Measurements from ENCODE around the gene WNT1. TPM values are rescaled to one million over a fixed set of nuclear protein-coding genes. Genes with fewer than 3 reads are reported as not detected.

The WNT1 gene
- total RNA-seq, 2 experiments from 2014 or later, result not detected

GRCh38 chr12:49026101-49026500 lies 48.0 kb downstream of the WNT1 start:
- DNase-seq (no peak), ATAC-seq (no peak)
- intact Hi-C loops (cut with micrococcal nuclease), result no loop called here
- CTCF ChIA-PET, result interaction anchor here (2.1 kb wide), 1 partner anchor 38 kb away, joined by 5 read pairs; no protein-coding TSS in a partner anchor
- Mint-ChIP-seq H3K36me3 (ENCODE audit: low read depth) (peaks cover 37% of the 10 kb centered on the region), H3K27ac (no peak overlapping the region), H3K4me3 (no peak overlapping the region), H3K9me3 (no peaks in the 10 kb centered on the region), H3K27me3 (no peaks in the 10 kb centered on the region), H3K4me1 (ENCODE audit: low read depth) (peaks cover 2% of the 10 kb centered on the region)
- POLR2A ChIA-PET, result no interaction called here
- TF ChIP-seq, protein P1, sequence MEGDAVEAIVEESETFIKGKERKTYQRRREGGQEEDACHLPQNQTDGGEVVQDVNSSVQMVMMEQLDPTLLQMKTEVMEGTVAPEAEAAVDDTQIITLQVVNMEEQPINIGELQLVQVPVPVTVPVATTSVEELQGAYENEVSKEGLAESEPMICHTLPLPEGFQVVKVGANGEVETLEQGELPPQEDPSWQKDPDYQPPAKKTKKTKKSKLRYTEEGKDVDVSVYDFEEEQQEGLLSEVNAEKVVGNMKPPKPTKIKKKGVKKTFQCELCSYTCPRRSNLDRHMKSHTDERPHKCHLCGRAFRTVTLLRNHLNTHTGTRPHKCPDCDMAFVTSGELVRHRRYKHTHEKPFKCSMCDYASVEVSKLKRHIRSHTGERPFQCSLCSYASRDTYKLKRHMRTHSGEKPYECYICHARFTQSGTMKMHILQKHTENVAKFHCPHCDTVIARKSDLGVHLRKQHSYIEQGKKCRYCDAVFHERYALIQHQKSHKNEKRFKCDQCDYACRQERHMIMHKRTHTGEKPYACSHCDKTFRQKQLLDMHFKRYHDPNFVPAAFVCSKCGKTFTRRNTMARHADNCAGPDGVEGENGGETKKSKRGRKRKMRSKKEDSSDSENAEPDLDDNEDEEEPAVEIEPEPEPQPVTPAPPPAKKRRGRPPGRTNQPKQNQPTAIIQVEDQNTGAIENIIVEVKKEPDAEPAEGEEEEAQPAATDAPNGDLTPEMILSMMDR (IDR thresholded peaks at IDR 0.05), result no peak

DNA sequence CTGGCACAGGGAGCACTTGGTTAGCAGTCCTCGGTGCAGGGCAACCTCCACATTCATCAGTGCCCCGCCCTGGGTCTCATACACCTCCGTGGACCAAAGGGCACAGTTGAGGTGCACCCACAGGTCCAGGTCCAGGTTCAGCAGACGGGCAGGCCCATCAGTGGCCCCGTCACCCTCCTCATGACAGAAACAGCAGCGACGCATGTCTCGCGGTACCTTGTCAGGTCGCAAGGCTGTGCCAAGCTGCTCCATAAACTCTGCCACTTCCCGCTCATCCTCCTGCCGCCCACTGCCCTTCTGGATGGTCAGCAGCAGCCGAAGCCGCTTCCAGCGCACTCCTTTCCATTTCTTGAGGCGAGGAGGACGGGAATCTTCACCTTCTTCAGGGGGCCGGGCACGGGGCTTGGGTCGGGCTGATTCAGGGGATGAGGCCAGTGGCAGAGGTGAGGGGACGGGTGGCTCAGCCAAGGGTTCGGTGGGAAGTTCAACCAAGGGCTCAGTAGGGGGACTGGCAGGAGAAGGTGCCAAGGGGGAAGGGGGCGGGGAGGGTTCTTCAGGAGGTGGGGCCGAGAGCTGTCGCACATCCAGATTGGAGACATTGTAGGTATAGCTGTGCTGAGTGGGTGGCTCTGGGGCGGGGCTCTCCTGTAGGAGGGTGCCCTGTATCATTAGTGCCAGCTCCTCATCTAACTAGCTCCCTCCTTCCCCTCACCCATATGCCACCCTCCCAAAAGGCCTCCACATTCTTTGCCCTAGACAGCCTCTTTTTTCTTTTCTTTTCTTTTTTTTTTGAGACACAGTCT lies 48.8 kb downstream of the WNT1 start:
- ChIA-PET POLR2A (no interaction called here), CTCF (interaction anchor here (1.4 to 2.1 kb wide), 3 partner anchors 17 to 39 kb away, joined by 5 to 7 read pairs (median 5); no protein-coding TSS in a partner anchor)
- no peaks in the 10 kb centered on the region for H3K27me3 Mint-ChIP-seq
- no peak overlapping the region for H3K4me3 Mint-ChIP-seq
- H3K36me3 Mint-ChIP-seq (ENCODE audit: low read depth), result peaks cover 38% of the 10 kb centered on the region
- TF ChIP-seq, protein P1 (IDR thresholded peaks at IDR 0.05), result no peak
- no peak for ATAC-seq
- no peak overlapping the region for H3K27ac Mint-ChIP-seq
- no peak for DNase-seq
- intact Hi-C loops (cut with micrococcal nuclease), result no loop called here
- H3K4me1 Mint-ChIP-seq (ENCODE audit: low read depth), result peaks cover 2% of the 10 kb centered on the region
- H3K9me3 Mint-ChIP-seq, result no peaks in the 10 kb centered on the region

DNA sequence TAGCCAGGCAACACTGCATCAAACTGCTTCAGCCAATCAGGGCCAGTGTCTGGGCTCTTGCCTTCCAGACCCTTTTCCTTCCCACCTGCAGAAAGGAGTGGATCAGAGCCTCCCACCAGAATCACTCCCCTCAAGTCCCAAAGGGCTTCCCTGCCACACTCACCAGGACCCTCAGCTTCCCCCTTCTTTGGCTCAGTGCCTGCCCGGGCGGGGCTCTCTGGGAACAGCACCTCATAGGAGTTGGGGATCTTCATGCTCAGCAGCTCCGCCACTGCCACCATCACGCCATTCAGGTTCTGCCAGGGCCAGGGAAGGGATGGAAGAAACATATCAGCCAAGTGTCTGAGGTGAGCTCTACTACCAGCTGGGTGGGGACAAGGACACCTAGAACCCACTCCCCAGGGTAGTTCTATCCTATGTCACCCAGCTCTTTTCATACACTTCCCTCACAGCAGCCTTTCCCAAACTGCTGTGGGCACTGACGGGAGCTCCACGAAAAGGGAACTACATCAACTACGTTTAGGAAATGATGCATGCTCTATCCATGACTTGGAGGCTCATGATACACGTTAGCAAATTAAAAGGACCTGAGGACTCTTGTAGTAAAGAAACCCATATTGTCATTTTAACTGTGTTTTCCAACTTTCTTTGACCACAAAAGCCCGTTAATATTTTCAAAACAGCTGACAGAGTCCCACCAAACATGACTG lies 49.9 kb downstream of the WNT1 start:
- no peak for DNase-seq
- no peaks in the 10 kb centered on the region for H3K9me3 Mint-ChIP-seq
- ATAC-seq, result no peak
- CTCF ChIA-PET, result interaction anchor here (0.8 to 1.8 kb wide), 4 partner anchors 9 to 68 kb away, joined by 3 to 7 read pairs (median 4); no protein-coding TSS in a partner anchor
- peaks cover 34% of the 10 kb centered on the region for H3K36me3 Mint-ChIP-seq (ENCODE audit: low read depth)
- TF ChIP-seq, protein P1 (IDR thresholded peaks at IDR 0.05), result no peak
- no peak overlapping the region for H3K4me3 Mint-ChIP-seq
- peak overlapping the region; percentile 39 for H3K27ac Mint-ChIP-seq
- peaks cover 2% of the 10 kb centered on the region for H3K4me1 Mint-ChIP-seq (ENCODE audit: low read depth)
- POLR2A ChIA-PET, result interaction anchor here (4.4 kb wide), 1 partner anchor 8 kb away, joined by 16 read pairs; no protein-coding TSS in a partner anchor
- intact Hi-C loops (cut with micrococcal nuclease), result no loop called here
- H3K27me3 Mint-ChIP-seq, result no peaks in the 10 kb centered on the region

- ATAC-seq, result no peak
- ChIA-PET POLR2A (interaction anchor here (4.4 kb wide), 1 partner anchor 9 kb away, joined by 16 read pairs; no protein-coding TSS in a partner anchor), CTCF (interaction anchor here (1.0 to 2.3 kb wide), 7 partner anchors 8 to 60 kb away, joined by 3 to 8 read pairs (median 5); no protein-coding TSS in a partner anchor)
- peaks cover 2% of the 10 kb centered on the region for H3K4me1 Mint-ChIP-seq (ENCODE audit: low read depth)
- TF ChIP-seq, protein P1 (IDR thresholded peaks at IDR 0.05), result no peak
- no peak overlapping the region for H3K27ac Mint-ChIP-seq
- H3K27me3 Mint-ChIP-seq, result no peaks in the 10 kb centered on the region
- intact Hi-C loops (cut with micrococcal nuclease), result no loop called here
- no peak for DNase-seq
- peaks cover 34% of the 10 kb centered on the region for H3K36me3 Mint-ChIP-seq (ENCODE audit: low read depth)
- no peaks in the 10 kb centered on the region for H3K9me3 Mint-ChIP-seq
- H3K4me3 Mint-ChIP-seq, result no peak overlapping the region
Measured at GRCh38 chr12:49028666-49029275, 50.6 kb downstream of the WNT1 start.
